Liver (tissue), 9 donors: ENCODE measurements around the gene POPDC2. TPM values are rescaled to one million over a fixed set of nuclear protein-coding genes. Genes with fewer than 3 reads are reported as not detected.

Experiments
- DNase-seq: peaks from one replicate; pipeline ENCODE4 v3.0.0-alpha.2; 2017; ENCODE audit warnings: low spot score
- H3K27ac ChIP-seq, 2 donors: one replicate each; pipeline ENCODE4 v1.7.0; 2013; ENCODE audit warnings: inconsistent platforms in 2 of 2, low read length in 2 of 2, control low read depth in 1 of 2, low read depth in 1 of 2, mild to moderate bottlenecking in 1 of 2
- H3K27me3 ChIP-seq, 4 donors: one replicate each; pipeline versions ENCODE4 v1.6.1 to v1.7.0; 2013; ENCODE audit warnings: low read length in 3 of 4, inconsistent platforms in 1 of 4, mild to moderate bottlenecking in 1 of 4, moderate library complexity in 1 of 4; ENCODE audit not compliant: control insufficient read depth in 4 of 4, insufficient read depth in 4 of 4
- H3K36me3 ChIP-seq, 4 donors: one replicate each; pipeline versions ENCODE4 v1.6.1 to v1.7.0; 2013; ENCODE audit warnings: low read length in 3 of 4, mild to moderate bottlenecking in 3 of 4, low read depth in 1 of 4, moderate library complexity in 1 of 4; ENCODE audit not compliant: control insufficient read depth in 4 of 4, insufficient read depth in 3 of 4
- H3K4me1 ChIP-seq, 4 donors: one replicate each; pipeline versions ENCODE4 v1.6.1 to v1.7.0; 2013; ENCODE audit warnings: low read length in 3 of 4, mild to moderate bottlenecking in 3 of 4, moderate library complexity in 1 of 4; ENCODE audit not compliant: control insufficient read depth in 4 of 4, insufficient read depth in 4 of 4
- H3K4me3 ChIP-seq, 3 donors: one replicate each; pipeline versions ENCODE4 v1.6.1 to v1.7.0; 2013; ENCODE audit warnings: low read length in 3 of 3, control low read depth in 1 of 3, low read depth in 1 of 3, mild to moderate bottlenecking in 1 of 3
- H3K9ac ChIP-seq, 2 donors: one replicate each; pipeline ENCODE4 v1.7.0; 2013; ENCODE audit warnings: low read length in 2 of 2, mild to moderate bottlenecking in 2 of 2, moderate library complexity in 2 of 2, control low read depth in 1 of 2, low read depth in 1 of 2
- H3K9me3 ChIP-seq, 4 donors: one replicate each; pipeline versions ENCODE4 v1.6.1 to v1.7.0; 2013; ENCODE audit warnings: low read length in 3 of 4; ENCODE audit not compliant: control insufficient read depth in 4 of 4
- EGR1 ChIP-seq, 2 donors: IDR thresholded peaks; 2 replicates each; pipeline ENCODE4 v1.6.1; 2016 to 2018; ENCODE audit warnings: antibody characterized with exemption in 2 of 2, low read depth in 2 of 2
- FOXA1 ChIP-seq: IDR thresholded peaks from 2 replicates; pipeline ENCODE4 v1.6.1; 2016; ENCODE audit warnings: antibody characterized with exemption
- GABPA ChIP-seq, 2 donors: IDR thresholded peaks in 1 of 2; conservative IDR thresholded peaks in 1 of 2; 2 replicates each; pipeline ENCODE4 v1.6.1; 2016; ENCODE audit warnings: antibody characterized with exemption in 2 of 2, mild to moderate bottlenecking in 1 of 2, moderate library complexity in 1 of 2
- HNF4A ChIP-seq, 2 donors: conservative IDR thresholded peaks; 2 replicates each; pipeline ENCODE4 v1.6.1; 2016; ENCODE audit warnings: antibody characterized with exemption in 2 of 2, mild to moderate bottlenecking in 2 of 2
- HNF4G ChIP-seq: IDR thresholded peaks from 2 replicates; pipeline ENCODE4 v1.6.1; 2016; ENCODE audit warnings: antibody characterized with exemption
- JUND ChIP-seq, 2 donors: IDR thresholded peaks; 2 replicates each; pipeline ENCODE4 v1.6.1; 2016; ENCODE audit warnings: antibody characterized with exemption in 2 of 2
- NR2F2 ChIP-seq: IDR thresholded peaks from 2 replicates; pipeline ENCODE4 v1.6.1; 2016; ENCODE audit warnings: antibody characterized with exemption
- RAD21 ChIP-seq, 2 donors: IDR thresholded peaks; 2 replicates each; pipeline ENCODE4 v1.6.1; 2016; ENCODE audit warnings: antibody characterized with exemption in 2 of 2, mild to moderate bottlenecking in 2 of 2
- RXRA ChIP-seq, 2 donors: IDR thresholded peaks; 2 replicates each; pipeline ENCODE4 v1.6.1; 2017 to 2018; ENCODE audit warnings: antibody characterized with exemption in 2 of 2, mild to moderate bottlenecking in 1 of 2
- SP1 ChIP-seq: IDR thresholded peaks from 2 replicates; pipeline ENCODE4 v1.6.1; 2018; ENCODE audit warnings: antibody characterized with exemption, mild to moderate bottlenecking
- TAF1 ChIP-seq: conservative IDR thresholded peaks from 2 replicates; pipeline ENCODE4 v1.6.1; 2016; ENCODE audit warnings: antibody characterized with exemption, mild to moderate bottlenecking
- YY1 ChIP-seq: IDR thresholded peaks from 2 replicates; pipeline ENCODE4 v1.6.1; 2016; ENCODE audit warnings: antibody characterized with exemption, mild to moderate bottlenecking
- WGBS: extraction: QIAGEN DNeasy Blood & Tissue Kit; methylation state at CpG from one replicate; pipeline ENCODE4 v1.1.7; 2013; 5-methylcytosine and 5-hydroxymethylcytosine counted together
- polyA plus RNA-seq, 2 donors: library from polyadenylated mRNA; stranded (reverse) in 1 of 2; unstranded in 1 of 2; fragments of 200-250 nt in 1 of 2; fragments of >200 nt in 1 of 2; fragmentation: Nextera tagmentation in 1 of 2; extraction: Ambion mirVana in 1 of 2; gene quantifications; one replicate each; pipeline versions ENCODE4 v1.2.1 to v1.2.3, GENCODE V29; 2013 to 2015
- total RNA-seq, 2 donors: library from RNA; depleted of rRNA; stranded (reverse); fragments of >200 nt; gene quantifications; one replicate each; pipeline ENCODE4 v1.2.3, GENCODE V29; 2014
- TF ChIP-seq, protein P1 (sequence below): fragments of 150-350 bp; IDR thresholded peaks from 2 replicates; pipeline ENCODE4 v1.5.1; 2017; ENCODE audit warnings: improper control_type of control experiment, low read depth, low read length; ENCODE audit not compliant: missing input control
- TF ChIP-seq, protein P2 (sequence below): IDR thresholded peaks from 2 replicates; pipeline ENCODE4 v1.6.1; 2016; ENCODE audit warnings: antibody characterized with exemption, mild to moderate bottlenecking
- donor health status: healthy.
- donor health status: healthy.
- donor health status: healthy.
- donor health status: healthy.
- donor health status: healthy.

The POPDC2 gene
- total and polyA plus RNA-seq, 4 donors, result 0.16 to 1.1 (median 0.46) TPM

DNA sequence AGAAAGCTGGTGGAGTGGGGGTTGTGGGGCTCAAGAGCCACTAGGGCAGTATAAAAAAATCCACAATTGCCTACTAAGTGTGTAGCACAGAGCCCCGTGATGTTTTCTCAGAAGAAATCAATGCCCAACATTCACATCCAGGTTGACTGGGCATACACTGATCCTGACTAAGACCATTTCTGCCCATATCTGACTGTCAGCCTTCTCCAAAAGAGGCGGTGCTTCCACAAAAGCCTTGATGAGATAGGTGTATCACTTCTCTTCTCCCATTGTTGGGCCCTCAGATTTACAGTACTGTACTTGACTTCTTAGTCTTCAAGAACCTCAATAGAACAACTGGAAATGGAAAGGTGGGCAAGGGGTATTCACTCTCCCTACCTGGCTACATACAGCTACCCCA is 1.4 kb downstream of the POPDC2 start:
- no peaks in the 10 kb centered on the region for H3K4me1 ChIP-seq
- no peak for TF ChIP-seq RAD21 (IDR thresholded peaks at IDR 0.05)
- TF ChIP-seq HNF4G, result no peak
- TF ChIP-seq FOXA1, result no peak
- TF ChIP-seq SP1, result no peak
- TF ChIP-seq YY1, result no peak
- TF ChIP-seq EGR1 (IDR thresholded peaks at IDR 0.05; ENCODE audit: low read depth in 2 of 2), result no peak
- no peak for TF ChIP-seq HNF4A (conservative IDR thresholded peaks at IDR 0.05)
- no peak for TF ChIP-seq GABPA (IDR thresholded peaks at IDR 0.05 in 1 of 2, conservative IDR thresholded peaks at IDR 0.05 in 1 of 2)
- no peak overlapping the region for H3K9ac ChIP-seq
- DNase-seq, result no peak
- no peaks in the 10 kb centered on the region for H3K27me3 ChIP-seq
- no peaks in the 10 kb centered on the region for H3K9me3 ChIP-seq
- no peak overlapping the region for H3K27ac ChIP-seq
- 96% methylated on average over 2 of the region's 2 CpGs for WGBS
- no peak overlapping the region for H3K4me3 ChIP-seq
- no peaks in the 10 kb centered on the region for H3K36me3 ChIP-seq

DNA sequence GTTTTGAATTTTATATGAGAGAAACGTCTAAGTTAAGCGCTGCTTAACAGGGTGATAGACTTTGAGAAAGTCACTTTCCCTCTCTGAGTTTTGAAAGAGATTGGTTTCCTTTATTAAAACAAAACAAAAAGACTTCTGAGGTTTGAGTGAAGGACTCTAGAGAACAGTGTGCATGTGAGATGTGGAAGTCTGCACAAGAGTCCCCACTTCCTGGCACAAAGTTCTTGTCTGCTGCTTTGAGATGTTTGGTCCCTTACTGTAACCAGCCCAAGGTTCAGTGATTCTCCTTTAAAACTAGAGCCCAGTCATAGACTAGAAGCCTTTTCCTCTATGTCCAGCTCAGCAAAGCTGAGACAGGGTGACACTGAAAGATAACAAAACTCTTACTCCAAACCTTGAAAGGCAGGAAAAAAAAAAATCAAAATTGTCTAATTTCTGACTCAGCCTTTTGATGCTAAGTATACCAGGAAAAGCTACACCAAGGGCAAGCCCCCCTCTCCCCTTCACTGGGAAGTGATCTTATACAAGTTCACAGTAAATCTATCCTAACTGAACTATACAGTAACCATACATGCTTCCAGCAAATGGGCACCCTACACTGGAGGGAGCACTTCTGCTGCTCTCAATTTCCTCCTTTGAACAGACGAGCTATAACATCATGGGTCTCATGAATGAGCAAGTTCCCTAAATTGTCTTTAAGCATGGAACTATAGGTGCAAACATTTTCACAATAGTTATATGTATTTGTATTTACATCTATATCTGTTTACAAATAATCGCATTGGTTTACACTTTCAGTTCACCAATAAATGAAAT is 2.3 kb downstream of the POPDC2 start:
- Histone ChIP-seq H3K36me3 (no peaks in the 10 kb centered on the region), H3K4me1 (no peaks in the 10 kb centered on the region), H3K9ac (no peak overlapping the region), H3K27ac (no peak overlapping the region), H3K27me3 (no peaks in the 10 kb centered on the region), H3K9me3 (no peaks in the 10 kb centered on the region), H3K4me3 (no peak overlapping the region)
- 74% methylated on average over 4 of the region's 4 CpGs for whole genome bisulfite sequencing
- no peak for TF ChIP-seq HNF4A (conservative IDR thresholded peaks at IDR 0.05)
- no peak for TF ChIP-seq RAD21 (IDR thresholded peaks at IDR 0.05)
- TF ChIP-seq, protein P1, sequence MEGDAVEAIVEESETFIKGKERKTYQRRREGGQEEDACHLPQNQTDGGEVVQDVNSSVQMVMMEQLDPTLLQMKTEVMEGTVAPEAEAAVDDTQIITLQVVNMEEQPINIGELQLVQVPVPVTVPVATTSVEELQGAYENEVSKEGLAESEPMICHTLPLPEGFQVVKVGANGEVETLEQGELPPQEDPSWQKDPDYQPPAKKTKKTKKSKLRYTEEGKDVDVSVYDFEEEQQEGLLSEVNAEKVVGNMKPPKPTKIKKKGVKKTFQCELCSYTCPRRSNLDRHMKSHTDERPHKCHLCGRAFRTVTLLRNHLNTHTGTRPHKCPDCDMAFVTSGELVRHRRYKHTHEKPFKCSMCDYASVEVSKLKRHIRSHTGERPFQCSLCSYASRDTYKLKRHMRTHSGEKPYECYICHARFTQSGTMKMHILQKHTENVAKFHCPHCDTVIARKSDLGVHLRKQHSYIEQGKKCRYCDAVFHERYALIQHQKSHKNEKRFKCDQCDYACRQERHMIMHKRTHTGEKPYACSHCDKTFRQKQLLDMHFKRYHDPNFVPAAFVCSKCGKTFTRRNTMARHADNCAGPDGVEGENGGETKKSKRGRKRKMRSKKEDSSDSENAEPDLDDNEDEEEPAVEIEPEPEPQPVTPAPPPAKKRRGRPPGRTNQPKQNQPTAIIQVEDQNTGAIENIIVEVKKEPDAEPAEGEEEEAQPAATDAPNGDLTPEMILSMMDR, result no peak
- TF ChIP-seq HNF4G, result no peak
- TF ChIP-seq YY1, result no peak
- DNase-seq, result no peak

DNA sequence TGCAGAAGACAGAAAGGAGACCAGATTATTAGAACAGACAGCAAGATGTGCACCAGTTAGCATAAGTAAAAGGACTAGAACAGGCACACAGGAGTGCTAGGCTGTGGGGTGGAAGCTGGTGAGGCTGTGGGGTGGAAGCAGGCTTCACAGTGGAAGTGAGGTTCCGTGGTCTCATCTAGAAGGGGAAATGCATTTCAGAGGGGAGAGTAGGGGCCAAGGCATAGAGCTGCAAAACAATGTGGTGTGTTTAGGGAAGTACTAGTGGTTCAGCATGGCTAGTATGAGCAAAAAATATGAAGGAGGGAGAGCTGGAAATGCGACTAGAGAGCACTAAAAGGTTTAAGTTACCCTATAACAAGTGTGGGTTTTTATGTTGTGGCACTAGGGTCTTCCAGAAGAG is 6.5 kb downstream of the POPDC2 start:
- Histone ChIP-seq H3K9me3 (no peaks in the 10 kb centered on the region), H3K36me3 (no peaks in the 10 kb centered on the region), H3K4me3 (no peak overlapping the region), H3K27ac (no peak overlapping the region), H3K27me3 (no peaks in the 10 kb centered on the region), H3K9ac (no peak overlapping the region), H3K4me1 (no peaks in the 10 kb centered on the region)
- DNase-seq, result no peak
- no peak for TF ChIP-seq RXRA (IDR thresholded peaks at IDR 0.05)
- no peak for TF ChIP-seq FOXA1
- no peak for TF ChIP-seq YY1
- TF ChIP-seq NR2F2, result no peak
- no peak for TF ChIP-seq TAF1
- TF ChIP-seq RAD21 (IDR thresholded peaks at IDR 0.05), result no peak
- TF ChIP-seq, protein P2, sequence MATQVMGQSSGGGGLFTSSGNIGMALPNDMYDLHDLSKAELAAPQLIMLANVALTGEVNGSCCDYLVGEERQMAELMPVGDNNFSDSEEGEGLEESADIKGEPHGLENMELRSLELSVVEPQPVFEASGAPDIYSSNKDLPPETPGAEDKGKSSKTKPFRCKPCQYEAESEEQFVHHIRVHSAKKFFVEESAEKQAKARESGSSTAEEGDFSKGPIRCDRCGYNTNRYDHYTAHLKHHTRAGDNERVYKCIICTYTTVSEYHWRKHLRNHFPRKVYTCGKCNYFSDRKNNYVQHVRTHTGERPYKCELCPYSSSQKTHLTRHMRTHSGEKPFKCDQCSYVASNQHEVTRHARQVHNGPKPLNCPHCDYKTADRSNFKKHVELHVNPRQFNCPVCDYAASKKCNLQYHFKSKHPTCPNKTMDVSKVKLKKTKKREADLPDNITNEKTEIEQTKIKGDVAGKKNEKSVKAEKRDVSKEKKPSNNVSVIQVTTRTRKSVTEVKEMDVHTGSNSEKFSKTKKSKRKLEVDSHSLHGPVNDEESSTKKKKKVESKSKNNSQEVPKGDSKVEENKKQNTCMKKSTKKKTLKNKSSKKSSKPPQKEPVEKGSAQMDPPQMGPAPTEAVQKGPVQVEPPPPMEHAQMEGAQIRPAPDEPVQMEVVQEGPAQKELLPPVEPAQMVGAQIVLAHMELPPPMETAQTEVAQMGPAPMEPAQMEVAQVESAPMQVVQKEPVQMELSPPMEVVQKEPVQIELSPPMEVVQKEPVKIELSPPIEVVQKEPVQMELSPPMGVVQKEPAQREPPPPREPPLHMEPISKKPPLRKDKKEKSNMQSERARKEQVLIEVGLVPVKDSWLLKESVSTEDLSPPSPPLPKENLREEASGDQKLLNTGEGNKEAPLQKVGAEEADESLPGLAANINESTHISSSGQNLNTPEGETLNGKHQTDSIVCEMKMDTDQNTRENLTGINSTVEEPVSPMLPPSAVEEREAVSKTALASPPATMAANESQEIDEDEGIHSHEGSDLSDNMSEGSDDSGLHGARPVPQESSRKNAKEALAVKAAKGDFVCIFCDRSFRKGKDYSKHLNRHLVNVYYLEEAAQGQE, result no peak
- no peak for TF ChIP-seq EGR1 (IDR thresholded peaks at IDR 0.05; ENCODE audit: low read depth in 2 of 2)
- no peak for TF ChIP-seq JUND (IDR thresholded peaks at IDR 0.05)
- no peak for TF ChIP-seq SP1
- WGBS, result 43% methylated on average over 2 of the region's 2 CpGs
